ENCODE measurements around the gene AMBP. TPM values are rescaled to one million over a fixed set of nuclear protein-coding genes. Genes with fewer than 3 reads are reported as not detected.
A peak's percentile ranks its signal among the peaks of the same experiment; 100 is the strongest.

The AMBP gene
- total and polyA plus RNA-seq, 2 experiments from 2014 or later, result 0.64 TPM; not detected in 1

- H3K4me1 ChIP-seq (ENCODE audit: low read depth), result peaks cover 4% of the 10 kb centered on the region
- H3K36me3 ChIP-seq, result no peaks in the 10 kb centered on the region
- H3K27me3 ChIP-seq, result no peaks in the 10 kb centered on the region
- H3K9me3 ChIP-seq (ENCODE audit: low read depth), result no peaks in the 10 kb centered on the region
- H3K4me3 ChIP-seq, result no peak overlapping the region
- no peak for DNase-seq (ENCODE audit: low read depth in 1 of 2, low spot score in 1 of 2)
- no peak overlapping the region for H3K27ac ChIP-seq
- TF ChIP-seq CTCF (IDR thresholded peaks at IDR 0.05; ENCODE audit: low read depth, low read length), result no peak
These were observed 17.4 kb downstream of the AMBP start for GRCh38 chr9:114060711-114061110.

- H3K36me3 ChIP-seq, result no peaks in the 10 kb centered on the region
- no peak overlapping the region for H3K27ac ChIP-seq
- TF ChIP-seq CTCF (IDR thresholded peaks at IDR 0.05; ENCODE audit: low read depth, low read length), result no peak
- H3K27me3 ChIP-seq, result no peaks in the 10 kb centered on the region
- no peak overlapping the region for H3K4me3 ChIP-seq
- DNase-seq (ENCODE audit: low read depth in 1 of 2, low spot score in 1 of 2), result no peak
- H3K9me3 ChIP-seq (ENCODE audit: low read depth), result no peaks in the 10 kb centered on the region
- H3K4me1 ChIP-seq (ENCODE audit: low read depth), result peaks cover 4% of the 10 kb centered on the region
These were observed 18.0 kb downstream of the AMBP start for GRCh38 chr9:114060070-114060469.

DNA sequence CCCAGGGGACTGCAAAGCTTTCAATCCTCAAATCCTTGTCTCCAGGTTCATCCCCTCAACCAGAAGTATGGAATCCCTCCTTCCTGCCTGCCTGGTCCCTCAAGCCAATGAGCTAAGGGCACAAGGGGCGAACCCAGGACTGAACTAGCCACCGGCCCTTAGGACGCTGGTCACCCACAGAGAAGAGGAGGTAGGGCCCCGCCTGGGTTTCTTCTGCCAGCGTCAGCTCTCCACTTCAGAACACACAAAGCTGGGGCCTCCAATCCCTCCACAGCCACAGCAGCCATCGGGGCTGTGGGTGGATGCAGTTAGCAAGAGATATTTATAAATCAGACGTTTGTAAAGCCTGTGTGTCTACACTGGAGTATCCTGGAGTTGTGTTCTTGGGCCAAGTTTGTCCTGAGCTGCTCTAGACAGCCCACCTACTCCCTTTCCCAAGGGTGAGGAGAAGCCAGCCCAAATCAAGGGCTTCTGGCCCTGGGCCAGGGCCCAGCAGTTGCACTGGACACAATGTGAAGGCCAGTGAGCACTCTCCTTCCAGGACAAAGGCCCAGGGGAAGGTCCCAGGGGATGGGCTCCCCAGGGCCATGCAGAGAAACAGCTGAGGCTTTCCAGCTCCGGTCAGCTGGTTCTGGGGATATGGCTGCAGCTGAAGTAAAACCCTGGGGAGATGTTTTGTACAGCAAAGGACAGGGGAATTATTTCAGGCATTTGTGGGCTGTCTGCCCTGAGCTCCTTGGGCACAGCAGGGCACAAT is 18.9 kb downstream of the AMBP start:
- Histone ChIP-seq H3K36me3 (no peaks in the 10 kb centered on the region), H3K4me3 (no peak overlapping the region), H3K9me3 (ENCODE audit: low read depth) (no peaks in the 10 kb centered on the region), H3K27me3 (no peaks in the 10 kb centered on the region), H3K27ac (peak overlapping the region; percentile 38), H3K4me1 (ENCODE audit: low read depth) (peaks cover 4% of the 10 kb centered on the region)
- no peak for TF ChIP-seq CTCF (IDR thresholded peaks at IDR 0.05; ENCODE audit: low read depth, low read length)
- peak in 1 of 2 donors; percentile 32 for DNase-seq (ENCODE audit: low read depth in 1 of 2, low spot score in 1 of 2)

DNA sequence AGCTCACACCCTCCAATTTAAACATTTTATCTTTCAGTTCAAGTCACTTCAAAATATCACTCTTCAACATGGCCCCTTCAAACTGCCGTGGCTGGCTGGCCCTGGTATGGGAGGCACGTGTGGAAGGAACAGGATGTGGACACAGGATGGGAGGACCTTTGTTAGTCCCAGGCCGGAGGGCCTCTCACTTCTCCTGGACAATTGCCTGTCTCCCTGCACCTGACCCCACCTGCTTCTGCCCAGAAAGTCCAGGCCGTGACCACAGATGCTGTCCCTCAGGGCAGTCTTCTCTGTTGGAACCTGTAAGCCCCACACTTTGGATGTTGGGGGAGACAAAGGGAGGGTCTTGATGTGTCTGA is 19.4 kb downstream of the AMBP start:
- H3K27ac ChIP-seq, result no peak overlapping the region

DNA sequence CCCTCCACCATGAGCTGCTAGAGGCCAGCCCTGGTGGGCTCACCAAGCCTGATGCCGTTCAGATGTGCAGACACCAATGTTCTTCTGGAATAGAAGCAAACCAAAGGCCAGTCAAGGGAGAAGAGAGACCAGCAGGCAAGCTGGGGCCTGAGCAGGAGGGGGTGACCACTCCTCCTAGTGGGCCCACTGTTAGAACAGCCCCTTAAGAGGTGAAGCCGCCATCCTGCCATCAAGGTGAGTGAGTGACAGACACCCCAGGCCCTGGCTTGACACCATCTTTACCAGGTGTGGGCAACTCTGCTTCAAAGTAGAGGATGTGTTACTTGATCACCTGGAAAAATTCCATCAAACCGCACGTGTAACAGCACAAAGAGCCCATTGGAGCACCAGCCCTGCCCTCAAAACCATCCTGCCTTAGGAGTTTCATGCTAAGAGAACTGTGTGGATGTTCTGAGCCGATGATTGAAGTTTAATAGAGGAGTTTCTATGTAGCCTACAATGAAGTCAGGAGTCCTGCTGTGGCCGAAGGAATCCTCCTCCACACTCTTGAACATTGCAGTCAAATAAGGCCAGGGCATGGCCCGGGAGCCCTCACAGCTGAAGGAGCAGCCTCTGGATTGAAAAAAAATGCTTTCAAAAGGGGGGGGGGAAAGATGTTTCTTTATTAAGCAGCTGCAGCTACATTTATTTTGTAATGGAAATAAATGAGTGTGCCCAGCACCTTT is 20.8 kb downstream of the AMBP start:
- Histone ChIP-seq H3K9me3 (ENCODE audit: low read depth) (no peaks in the 10 kb centered on the region), H3K27me3 (no peaks in the 10 kb centered on the region), H3K36me3 (no peaks in the 10 kb centered on the region), H3K4me1 (ENCODE audit: low read depth) (peaks cover 4% of the 10 kb centered on the region), H3K4me3 (no peak overlapping the region), H3K27ac (no peak overlapping the region)
- TF ChIP-seq CTCF (IDR thresholded peaks at IDR 0.05; ENCODE audit: low read depth, low read length), result no peak
- no peak for DNase-seq (ENCODE audit: low read depth in 1 of 2, low spot score in 1 of 2)

More for the DNA sequence above, 19.4 kb downstream of the AMBP start:
- H3K4me3 ChIP-seq, result no peak overlapping the region
- no peaks in the 10 kb centered on the region for H3K9me3 ChIP-seq (ENCODE audit: low read depth)
- no peak for DNase-seq (ENCODE audit: low read depth in 1 of 2, low spot score in 1 of 2)
- no peak for TF ChIP-seq CTCF (IDR thresholded peaks at IDR 0.05; ENCODE audit: low read depth, low read length)
- H3K27me3 ChIP-seq, result no peaks in the 10 kb centered on the region
- peaks cover 4% of the 10 kb centered on the region for H3K4me1 ChIP-seq (ENCODE audit: low read depth)
- H3K36me3 ChIP-seq, result no peaks in the 10 kb centered on the region

Data from cardiac muscle cell (in vitro differentiated cells and primary cell).